PC-3 (cell line): ENCODE measurements around the gene ADAM17. TPM values are rescaled to one million over a fixed set of nuclear protein-coding genes. Genes with fewer than 3 reads are reported as not detected.

Experiments
- ATAC-seq: fragments of 200-7000 bp; cut with Tn5 transposase; 2 replicates; pipeline ENCODE4 v1.9.1; 2020; ENCODE audit warnings: mild to moderate bottlenecking, moderate library complexity
- BruUV-seq: library from RNA; stranded (reverse); fragments of 400-500 nt; replicated peaks from 2 replicates; lab custom pipeline; 2021; lab: Mats Ljungman, UMichigan
- CTCF ChIA-PET: fragments of 300-600 bp; sonication (Branson Sonifier 250); formaldehyde crosslinking; loops from one replicate; lab custom pipeline; 2022; ENCODE audit warnings: antibody characterized with exemption; lab: Charles Lee
- POLR2A ChIA-PET: fragments of 300-600 bp; sonication (Branson Sonifier 250); formaldehyde crosslinking; loops from one replicate; lab custom pipeline; 2022; ENCODE audit warnings: antibody characterized with exemption; ENCODE audit not compliant: unreplicated experiment; lab: Charles Lee
- DNase-seq: peaks from one replicate; pipeline ENCODE4 v3.0.0-alpha.2; 2015
- H2AFZ ChIP-seq: fragments of 300-600 bp; sonication (generic); 2 replicates; pipeline ENCODE4 v1.6.0; 2016; ENCODE audit warnings: antibody characterized with exemption, low read length
- H3F3A ChIP-seq: fragments of 300-600 bp; sonication (generic); one replicate; pipeline ENCODE4 v1.6.0; 2017; ENCODE audit warnings: antibody characterized with exemption, low read length, control low read depth, mild to moderate bottlenecking; ENCODE audit not compliant: unreplicated experiment
- H3K27ac ChIP-seq: fragments of 300-600 bp; sonication (generic); 2 replicates; pipeline ENCODE4 v1.5.1; 2016; ENCODE audit warnings: mild to moderate bottlenecking, low read length
- H3K27me3 ChIP-seq: fragments of 300-600 bp; sonication (generic); 2 replicates; pipeline ENCODE4 v1.6.1; 2016; ENCODE audit warnings: low read length, mixed read lengths
- H3K36me3 ChIP-seq: fragments of 300-600 bp; sonication (generic); 2 replicates; pipeline ENCODE4 v1.6.1; 2016; ENCODE audit warnings: low read depth, mixed run types, low read length, mixed read lengths
- H3K4me1 ChIP-seq: fragments of 300-600 bp; sonication (generic); 2 replicates; pipeline ENCODE4 v1.5.1; 2016; ENCODE audit warnings: low read length; ENCODE audit not compliant: insufficient read depth
- H3K4me2 ChIP-seq: fragments of 300-600 bp; sonication (generic); 2 replicates; pipeline ENCODE4 v1.6.0; 2016; ENCODE audit warnings: low read length
- H3K4me3 ChIP-seq: fragments of 300-600 bp; sonication (generic); 2 replicates; pipeline ENCODE4 v1.5.1; 2016; ENCODE audit warnings: mild to moderate bottlenecking, low read length, mixed read lengths
- H3K79me2 ChIP-seq: fragments of 300-600 bp; sonication (generic); 2 replicates; pipeline ENCODE4 v1.6.1; 2017; ENCODE audit warnings: low read length, mixed read lengths
- H3K9ac ChIP-seq: fragments of 300-600 bp; sonication (generic); 2 replicates; pipeline ENCODE4 v1.6.0; 2016; ENCODE audit warnings: mild to moderate bottlenecking, low read length
- H3K9me2 ChIP-seq: fragments of 300-600 bp; sonication (generic); replicated peaks from 2 replicates; pipeline ENCODE4 v1.6.1; 2016; ENCODE audit warnings: mixed run types, low read length, mixed read lengths
- H3K9me3 ChIP-seq: fragments of 300-600 bp; sonication (generic); 2 replicates; pipeline ENCODE4 v1.6.1; 2016; ENCODE audit warnings: low read length, mixed read lengths
- H4K20me1 ChIP-seq: fragments of 300-600 bp; sonication (generic); 2 replicates; pipeline ENCODE4 v1.6.1; 2016; ENCODE audit warnings: low read length, mixed read lengths
- CTCF ChIP-seq: fragments of 300-600 bp; sonication (generic); conservative IDR thresholded peaks from 2 replicates; pipeline ENCODE4 v1.5.1; 2017; ENCODE audit warnings: antibody characterized with exemption, low read depth, mild to moderate bottlenecking, low read length
- EZH2 ChIP-seq: fragments of 300-600 bp; sonication (generic); IDR thresholded peaks from one replicate; pipeline ENCODE4 v1.6.1; 2017; ENCODE audit warnings: antibody characterized with exemption, mild to moderate bottlenecking, low read length; ENCODE audit not compliant: unreplicated experiment
- EZH2phosphoT487 ChIP-seq: fragments of 300-600 bp; sonication (generic); IDR thresholded peaks from 2 replicates; pipeline ENCODE4 v1.6.1; 2018; ENCODE audit warnings: mild to moderate bottlenecking, antibody characterized with exemption, low read length, borderline replicate concordance
- intact Hi-C: fragments of 100-400 bp; cut with micrococcal nuclease; formaldehyde crosslinking; loops from 2 replicates; pipeline ENCODE4 v1.9.0; 2023
- total RNA-seq: library from RNA; depleted of rRNA; stranded (reverse); fragments of >200 nt; gene quantifications from 2 replicates; pipeline ENCODE4 v1.2.3, GENCODE V29; 2014

ADAM17 gene
- total RNA-seq, 1 experiment from 2014 or later, result 23.0 TPM

GRCh38 chr2:9473308-9473984, 82.2 kb downstream of the ADAM17 start:
- H3K4me2 ChIP-seq, result peak overlapping the region; percentile 95
- H2AFZ ChIP-seq, result no peak overlapping the region
- CTCF ChIA-PET, result interaction anchor here (0.6 kb wide), 2 partner anchors 472 to 511 kb away, joined by 3 to 4 read pairs; no protein-coding TSS in a partner anchor

GRCh38 chr2:9472511-9472910, 83.1 kb downstream of the ADAM17 start:
- no TSS peak for BruUV-seq
- H3F3A ChIP-seq, result no peaks in the 10 kb centered on the region
- H3K9me3 ChIP-seq, result no peaks in the 10 kb centered on the region
- TF ChIP-seq CTCF (no peak), EZH2phosphoT487 (no peak), EZH2 (no peak)
- H4K20me1 ChIP-seq, result no peaks in the 10 kb centered on the region
- H2AFZ ChIP-seq, result no peak overlapping the region
- peaks cover 14% of the 10 kb centered on the region for H3K79me2 ChIP-seq
- H3K4me2 ChIP-seq, result no peak overlapping the region
- H3K27ac ChIP-seq, result no peak overlapping the region
- ATAC-seq, result no peak
- no peak overlapping the region for H3K9ac ChIP-seq
- DNase-seq, result no peak
- intact Hi-C loops, result no loop called here
- H3K4me1 ChIP-seq, result peaks cover 8% of the 10 kb centered on the region; the same call in 1 of the 2 replicates
- peaks cover 19% of the 10 kb centered on the region for H3K36me3 ChIP-seq
- no peak overlapping the region for H3K4me3 ChIP-seq
- ChIA-PET CTCF (no interaction called here), POLR2A (no interaction called here)
- H3K27me3 ChIP-seq, result no peaks in the 10 kb centered on the region
- no peaks in the 10 kb centered on the region for H3K9me2 ChIP-seq

More at GRCh38 chr2:9473308-9473984, 82.2 kb downstream of the ADAM17 start:
- H3K79me2 ChIP-seq, result peaks cover 22% of the 10 kb centered on the region
- peaks cover 8% of the 10 kb centered on the region; the same call in 1 of the 2 replicates for H3K4me1 ChIP-seq
- H3K27me3 ChIP-seq, result no peaks in the 10 kb centered on the region
- no peaks in the 10 kb centered on the region for H4K20me1 ChIP-seq
- TF ChIP-seq CTCF, result peak; percentile 30; the same call in 1 of the 2 replicates
- TF ChIP-seq EZH2phosphoT487, result no peak
- no peak for TF ChIP-seq EZH2
- no peak overlapping the region for H3K9ac ChIP-seq
- ATAC-seq (no peak), DNase-seq (peak; percentile 32)
- H3F3A ChIP-seq, result no peaks in the 10 kb centered on the region
- peaks cover 19% of the 10 kb centered on the region for H3K36me3 ChIP-seq
- H3K9me3 ChIP-seq, result no peaks in the 10 kb centered on the region
- H3K9me2 ChIP-seq, result no peaks in the 10 kb centered on the region
- H3K4me3 ChIP-seq, result peak overlapping the region; percentile 74
- BruUV-seq, result TSS peak; percentile 18
- H3K27ac ChIP-seq, result no peak overlapping the region
- POLR2A ChIA-PET, result no interaction called here
- intact Hi-C loops, result no loop called here

- Histone ChIP-seq H3K9me3 (no peaks in the 10 kb centered on the region), H3K36me3 (peaks cover 12% of the 10 kb centered on the region)
Observed at GRCh38 chr2:9471206-9471605, 84.4 kb downstream of the ADAM17 start.

More at GRCh38 chr2:9471206-9471605, 84.4 kb downstream of the ADAM17 start:
- POLR2A ChIA-PET, result no interaction called here
- no peaks in the 10 kb centered on the region for H3F3A ChIP-seq
- no TSS peak for BruUV-seq
- H3K4me3 ChIP-seq, result no peak overlapping the region
- CTCF ChIA-PET, result interaction anchor here (0.6 kb wide), 1 partner anchor 307 kb away, joined by 3 read pairs; no protein-coding TSS in a partner anchor
- H4K20me1 ChIP-seq, result no peaks in the 10 kb centered on the region
- H3K27ac ChIP-seq, result no peak overlapping the region
- DNase-seq (no peak), ATAC-seq (no peak)
- no peak overlapping the region for H2AFZ ChIP-seq
- peaks cover 12% of the 10 kb centered on the region for H3K79me2 ChIP-seq
- TF ChIP-seq EZH2 (no peak), CTCF (no peak), EZH2phosphoT487 (no peak)
- H3K27me3 ChIP-seq, result no peaks in the 10 kb centered on the region
- no peaks in the 10 kb centered on the region for H3K9me2 ChIP-seq
- no peak overlapping the region for H3K9ac ChIP-seq
- H3K4me1 ChIP-seq, result peaks cover 8% of the 10 kb centered on the region; the same call in 1 of the 2 replicates
- intact Hi-C loops, result no loop called here
- no peak overlapping the region for H3K4me2 ChIP-seq
